ENCODE measurements around the gene ISYNA1.

The ISYNA1 gene

DNA sequence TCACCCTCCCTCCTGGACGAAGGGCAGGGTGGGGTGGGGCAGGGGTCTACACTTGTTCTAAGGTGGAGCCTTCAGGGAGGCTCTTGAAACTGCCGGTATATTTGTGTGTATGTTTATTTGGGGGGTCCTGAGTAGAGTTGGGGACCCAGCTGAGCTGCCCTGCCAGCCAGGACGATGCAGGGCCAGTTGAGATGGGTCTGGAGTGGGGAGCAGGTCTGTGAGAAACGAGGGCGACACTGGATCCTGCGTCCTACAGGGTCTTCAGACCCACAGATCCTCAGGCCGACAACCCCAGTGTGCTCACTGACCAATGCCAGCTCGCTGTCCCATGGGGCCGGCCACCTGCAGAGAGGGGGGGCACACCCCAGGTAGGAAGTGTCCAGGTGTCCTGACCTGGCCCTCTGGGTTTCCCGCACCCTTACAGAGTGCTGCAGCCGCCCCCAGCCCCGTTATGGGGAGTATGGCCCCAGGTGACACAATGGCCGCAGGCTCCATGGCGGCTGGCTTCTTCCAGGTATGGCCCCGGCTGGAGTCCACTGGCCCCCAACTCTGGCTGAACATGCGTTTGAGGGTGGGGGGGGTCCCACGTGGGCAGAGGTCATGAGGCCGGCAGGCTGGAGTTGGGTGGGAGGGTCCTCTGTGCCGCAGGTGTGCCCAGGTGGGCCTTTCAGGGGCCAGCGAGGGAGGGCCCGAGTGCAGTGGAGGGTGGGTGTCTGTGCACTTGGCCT is 7.4 kb downstream of the ISYNA1 start:
- DNase-seq = no peak

DNA sequence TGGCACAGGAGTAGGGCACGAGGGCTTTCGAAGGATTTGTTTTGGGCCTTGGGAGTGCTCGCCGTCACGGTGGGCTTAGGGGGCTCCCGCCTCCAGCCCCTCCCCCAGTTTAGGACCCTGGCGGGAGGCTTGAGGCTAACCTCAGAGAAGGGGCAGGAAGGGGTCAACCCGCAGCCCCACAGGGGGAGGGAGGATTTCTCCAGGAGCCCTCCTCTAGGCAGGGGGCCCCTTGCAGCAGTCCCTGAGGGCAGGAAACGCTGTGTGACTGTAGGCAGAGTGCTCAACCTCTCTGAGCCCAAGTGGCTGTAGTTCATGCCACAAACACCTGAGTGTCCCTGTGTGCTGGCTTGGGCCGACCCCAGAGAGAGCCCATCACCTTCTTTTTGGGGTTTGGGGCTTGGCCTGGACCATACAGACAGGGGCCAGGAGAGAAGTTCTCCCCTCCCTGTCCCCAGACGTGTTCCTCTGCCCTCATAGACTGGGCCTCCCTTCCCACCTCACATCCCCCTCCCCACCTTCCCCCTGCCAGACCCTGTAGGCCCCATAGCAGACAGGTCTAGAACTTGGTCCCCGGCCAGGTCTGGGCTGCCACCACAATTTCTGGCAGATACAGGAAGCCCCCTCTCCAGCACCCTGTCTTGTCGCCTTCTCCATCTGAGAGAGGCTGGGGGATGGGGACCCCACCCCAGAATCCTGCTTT is 8.1 kb downstream of the ISYNA1 start:
- no peak for DNase-seq

DNA sequence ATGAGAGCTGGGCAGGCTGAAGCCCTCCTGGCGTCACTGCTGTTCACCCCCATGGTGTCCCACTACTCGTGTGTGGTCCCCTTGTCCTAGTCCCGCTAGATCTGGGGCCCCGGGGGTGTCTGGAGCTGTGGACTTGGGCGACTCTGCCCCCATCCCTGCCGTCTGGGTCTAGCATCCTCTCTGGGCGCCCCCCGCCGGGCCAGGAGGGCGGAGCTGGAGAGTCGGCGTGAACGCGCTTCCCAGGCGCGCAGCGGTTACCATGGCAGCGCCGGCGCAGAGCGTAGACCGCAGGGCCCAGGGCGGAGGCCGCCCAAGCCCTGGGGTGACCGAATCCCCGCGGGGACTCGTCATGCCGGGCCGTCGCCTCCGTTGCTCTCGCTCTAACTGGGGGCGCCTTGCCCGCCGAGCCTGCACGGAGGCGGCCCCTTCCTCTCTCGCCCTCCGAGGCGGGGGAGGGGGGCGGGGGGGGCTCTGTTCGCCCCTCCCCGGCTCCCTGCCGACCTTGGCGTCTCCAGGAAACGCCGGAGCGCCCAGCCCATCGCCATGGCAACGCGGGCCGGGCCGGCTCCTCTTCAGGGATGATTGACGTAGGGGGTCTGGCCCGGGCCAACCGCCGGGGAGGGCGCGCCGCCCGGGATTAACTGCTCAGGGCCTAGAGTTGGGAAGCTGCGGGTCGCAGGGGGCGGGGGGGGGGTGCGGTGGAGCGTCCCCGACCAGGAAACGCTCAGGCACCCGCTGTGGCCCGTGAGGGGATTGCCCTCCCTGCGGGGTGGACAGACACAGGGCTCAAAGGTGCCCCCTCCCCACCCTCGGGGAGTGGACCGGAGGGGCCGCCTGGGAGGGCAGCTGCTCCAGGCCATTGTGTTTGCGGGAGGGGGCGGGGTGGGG is 8.9 kb downstream of the ISYNA1 start:
- peak; percentile 59 for DNase-seq

DNA sequence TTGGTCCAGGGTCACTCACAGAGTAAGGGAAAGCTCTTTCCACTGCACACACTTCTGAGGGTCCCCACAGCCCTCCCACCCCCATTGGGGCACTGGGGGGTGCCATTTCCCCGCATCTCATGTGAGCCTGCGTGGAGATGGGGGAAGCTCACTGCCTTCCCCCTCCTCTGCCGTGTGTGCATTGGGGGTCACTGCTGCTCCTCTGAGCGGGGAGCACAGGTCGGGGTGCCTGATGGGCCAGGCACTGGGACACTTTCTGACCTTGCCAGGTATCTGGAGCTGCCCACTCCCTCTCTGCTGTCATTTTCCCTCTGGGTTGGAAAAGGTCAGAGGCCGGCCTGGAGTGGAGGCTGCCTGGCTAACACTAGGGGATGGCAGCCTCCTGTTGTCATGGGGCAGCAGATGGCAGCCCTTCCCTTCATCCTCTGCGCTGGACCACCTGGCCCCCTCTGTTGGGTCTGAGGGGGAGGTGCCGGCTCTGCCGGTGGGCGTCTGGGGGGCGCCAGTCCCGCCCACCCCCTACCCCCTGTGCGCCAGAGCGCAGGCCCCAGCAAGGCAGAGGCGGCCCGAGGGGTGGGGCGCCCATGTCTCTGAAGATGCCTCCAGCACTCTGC is 9.7 kb downstream of the ISYNA1 start:
- DNase-seq = no peak

DNA sequence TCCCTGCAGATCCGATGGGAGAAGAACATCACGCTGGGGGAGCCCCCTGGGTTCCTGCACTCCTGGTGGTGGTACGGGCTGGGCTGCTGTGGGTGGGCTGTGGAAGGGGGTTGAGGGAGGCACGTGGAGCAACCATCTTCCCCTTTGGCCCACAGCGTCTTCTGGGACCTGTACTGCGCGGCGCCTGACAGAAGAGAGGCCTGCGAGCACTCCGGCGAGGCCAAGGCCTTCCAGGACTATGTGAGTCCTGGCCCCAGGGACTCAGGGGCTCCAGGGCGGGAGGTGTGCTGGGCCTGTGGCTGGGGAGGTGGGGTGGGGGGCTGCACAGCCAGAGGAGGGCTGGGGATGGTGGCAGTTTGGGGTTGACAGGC is 10.2 kb downstream of the ISYNA1 start:
- DNase-seq = no peak

DNA sequence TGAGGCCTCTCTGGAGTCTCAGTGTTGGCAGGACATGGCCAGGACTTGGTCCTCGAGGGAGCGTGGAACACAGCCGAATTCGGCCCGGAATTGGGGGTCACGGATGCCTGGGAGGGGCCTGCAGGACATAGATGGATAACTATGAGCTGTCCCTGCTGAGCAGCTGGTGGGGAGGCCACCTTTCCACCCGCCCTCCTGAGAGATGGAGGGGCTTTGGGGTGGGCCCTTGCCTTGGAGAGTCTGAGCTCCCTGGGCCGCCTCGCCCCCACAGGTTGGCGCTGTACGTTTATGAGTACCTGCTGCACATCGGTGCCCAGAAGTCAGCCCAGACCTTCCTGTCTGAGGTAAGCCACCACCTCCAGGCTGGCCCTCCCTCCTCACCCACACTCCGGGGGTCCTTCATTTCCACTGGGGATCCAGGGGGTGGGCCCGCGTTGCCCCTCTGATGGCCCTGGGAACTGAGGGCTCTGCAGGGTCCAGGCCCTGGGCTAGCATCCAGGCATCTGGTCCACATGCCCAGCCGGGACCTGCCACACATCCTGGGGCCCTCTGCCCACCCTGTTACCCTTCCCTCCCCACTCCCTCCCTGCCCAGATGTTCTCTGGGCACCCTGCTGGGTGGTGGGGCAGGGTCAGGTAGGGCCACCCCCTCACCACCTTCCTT is 10.7 kb downstream of the ISYNA1 start:
- no peak for DNase-seq

DNA sequence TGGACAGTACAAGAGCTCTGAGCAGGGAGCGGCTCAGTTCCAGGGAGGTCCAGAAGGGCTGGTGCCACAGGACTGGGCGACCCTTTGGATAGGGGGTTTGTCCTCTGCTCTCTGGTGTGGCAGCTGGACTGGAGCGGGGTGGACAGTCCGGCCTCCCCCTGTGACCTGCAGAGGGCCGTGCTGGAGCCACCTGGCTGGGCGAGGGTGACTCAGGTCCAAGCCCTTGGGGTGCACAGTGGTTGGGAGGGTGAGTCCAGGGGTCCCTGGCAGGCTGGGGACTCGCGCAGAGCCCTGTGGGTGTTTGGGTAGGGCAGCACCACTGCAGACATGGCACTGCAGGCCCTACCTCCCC is 11.5 kb downstream of the ISYNA1 start:
- DNase-seq = no peak

DNA sequence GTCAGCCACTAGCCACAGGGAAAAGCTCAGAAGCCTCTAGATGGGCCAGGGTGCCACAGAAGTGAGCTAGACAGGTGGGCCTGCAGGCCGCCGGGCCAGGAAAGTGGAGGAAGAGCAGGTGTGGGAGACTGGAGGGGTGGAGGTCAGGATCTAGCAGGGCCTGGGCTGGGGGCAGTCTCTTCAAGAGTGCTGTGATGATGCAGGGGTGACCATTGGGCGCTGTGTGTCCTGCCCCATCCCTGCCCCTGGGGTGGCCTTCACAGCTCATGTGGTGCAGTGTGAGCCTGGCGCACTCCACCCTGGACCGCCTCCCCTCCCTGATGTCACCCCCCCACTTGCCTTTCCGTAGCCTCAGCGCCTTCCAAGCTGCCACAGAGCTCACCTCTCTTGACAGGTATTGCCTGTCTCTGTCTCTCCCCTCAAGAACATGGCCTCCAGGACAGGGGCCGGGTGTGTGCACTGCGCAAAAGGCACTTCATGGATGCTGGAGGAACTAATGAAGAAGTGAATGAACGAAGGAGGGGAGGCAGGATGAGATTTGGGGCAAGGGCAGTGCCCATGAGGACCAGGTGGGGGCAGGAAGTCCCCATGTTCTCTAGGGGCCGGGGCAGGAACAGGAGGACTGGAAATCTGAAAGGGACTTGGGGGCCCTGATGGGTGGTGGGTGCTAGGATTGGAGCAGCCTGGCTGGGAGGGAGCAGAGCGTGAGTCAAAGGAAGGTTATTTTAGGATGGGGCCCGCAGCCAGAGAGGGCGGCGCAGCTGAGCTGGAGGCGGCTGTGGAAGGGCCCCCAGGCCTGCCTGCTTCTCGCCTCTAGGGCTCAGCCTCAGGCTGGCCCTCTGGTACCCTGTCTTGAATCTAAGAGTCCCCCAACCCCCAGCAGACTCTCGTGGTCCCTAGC is 12.2 kb downstream of the ISYNA1 start:
- no peak for DNase-seq

DNA sequence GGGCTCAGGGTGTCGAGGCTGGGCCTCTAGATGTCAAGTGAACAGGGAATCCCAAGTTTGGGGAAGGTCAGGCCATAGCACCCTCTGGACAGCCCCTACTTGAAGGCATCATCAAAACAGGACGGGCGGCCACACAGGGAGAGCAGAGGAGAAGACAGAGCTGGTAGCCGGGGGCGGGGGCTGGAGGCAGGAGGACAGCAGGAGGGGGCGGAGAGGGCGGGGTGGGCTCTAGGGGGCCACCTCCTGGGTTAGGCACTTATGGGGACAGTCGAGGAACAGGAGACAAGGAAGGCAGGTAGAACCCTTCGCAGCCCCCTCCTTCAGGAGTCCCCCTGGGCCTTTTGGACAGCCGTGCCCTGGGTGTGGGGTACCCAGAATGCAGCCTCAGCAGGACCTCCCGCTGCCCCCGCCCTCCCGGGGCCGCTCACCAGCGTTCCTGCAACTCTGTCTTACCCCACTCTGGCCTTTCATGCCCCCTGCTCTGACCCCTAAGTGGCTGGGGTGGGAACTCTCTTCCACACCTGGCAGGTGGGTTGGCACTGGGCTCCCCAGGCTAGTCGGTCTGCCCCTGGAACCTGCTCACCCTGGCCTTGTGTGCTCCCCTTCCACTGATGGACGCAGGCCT is 12.9 kb downstream of the ISYNA1 start:
- DNase-seq = no peak

DNA sequence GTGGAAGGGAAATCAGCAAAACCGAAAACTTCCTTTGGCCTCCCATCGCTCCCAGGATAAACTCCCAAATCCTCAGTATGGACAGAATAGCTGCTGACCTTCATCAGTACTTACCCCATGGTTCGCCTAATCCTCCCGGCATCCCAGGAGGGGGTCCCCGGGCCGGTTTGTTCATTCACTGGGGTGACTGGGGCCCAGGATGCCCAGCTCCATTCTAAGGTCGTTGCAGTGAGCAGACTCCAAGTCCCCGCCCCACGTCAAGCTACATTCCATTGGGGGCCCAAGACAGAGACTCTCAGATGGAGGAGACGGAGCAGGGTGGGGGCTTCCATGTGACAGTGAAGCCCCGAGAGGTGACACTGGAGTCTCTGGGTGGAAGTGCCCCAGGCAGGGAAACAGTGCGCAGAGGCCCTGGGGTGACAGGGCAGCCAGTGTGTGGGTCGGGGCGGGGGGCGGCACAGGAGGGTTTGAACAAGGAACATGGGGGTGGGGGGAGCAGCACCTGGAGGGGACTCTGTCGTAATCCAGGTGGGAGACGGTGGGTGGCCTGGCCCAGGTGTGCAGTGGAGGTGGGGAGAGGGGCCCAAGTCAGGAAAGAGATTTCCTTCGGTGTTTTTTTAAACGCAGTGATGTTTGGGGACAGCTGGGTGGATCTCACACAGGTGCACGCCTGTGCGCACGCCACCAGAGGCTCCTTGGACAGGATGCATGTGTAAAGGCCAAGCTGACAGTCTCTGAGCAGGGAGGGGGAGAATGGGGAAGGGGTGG is 13.6 kb downstream of the ISYNA1 start:
- no peak for DNase-seq

DNA sequence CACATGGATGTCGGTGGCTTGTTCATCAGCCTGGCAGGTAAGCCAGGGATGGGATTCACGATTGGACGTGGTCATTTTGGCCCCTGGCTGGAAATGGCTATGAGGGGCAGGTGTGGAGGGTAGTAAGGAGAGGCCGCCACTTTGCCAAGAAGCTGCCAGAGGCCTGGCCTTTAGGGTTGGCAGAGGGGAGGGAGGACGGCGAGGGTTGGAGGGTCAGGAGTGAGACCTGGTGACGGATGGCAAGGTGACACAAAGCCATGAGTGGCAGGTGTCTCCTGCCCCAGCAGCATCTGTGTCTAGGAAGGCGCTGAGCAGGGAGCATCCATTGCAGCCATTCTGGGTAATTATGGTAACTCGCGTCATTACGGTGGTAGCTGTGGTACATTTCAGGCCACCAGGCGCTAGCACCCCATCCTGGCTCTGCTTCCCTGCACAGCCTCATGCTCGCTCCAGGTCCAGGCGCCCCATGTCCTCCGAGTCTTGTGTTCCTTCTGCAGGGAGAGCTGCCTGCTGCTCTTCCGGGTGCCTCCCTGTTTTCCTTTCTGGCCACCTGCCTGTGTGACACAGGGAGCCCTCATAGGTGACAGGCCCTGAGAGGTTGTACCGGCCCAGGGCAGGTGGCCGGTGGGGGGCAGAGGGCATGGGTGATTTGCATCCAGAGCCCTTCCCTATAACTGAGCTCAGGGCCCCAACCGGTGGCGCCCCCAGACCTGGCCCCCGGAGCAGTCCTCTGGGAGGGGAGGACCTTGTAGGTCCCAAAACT is 14.5 kb downstream of the ISYNA1 start:
- no peak for DNase-seq

DNA sequence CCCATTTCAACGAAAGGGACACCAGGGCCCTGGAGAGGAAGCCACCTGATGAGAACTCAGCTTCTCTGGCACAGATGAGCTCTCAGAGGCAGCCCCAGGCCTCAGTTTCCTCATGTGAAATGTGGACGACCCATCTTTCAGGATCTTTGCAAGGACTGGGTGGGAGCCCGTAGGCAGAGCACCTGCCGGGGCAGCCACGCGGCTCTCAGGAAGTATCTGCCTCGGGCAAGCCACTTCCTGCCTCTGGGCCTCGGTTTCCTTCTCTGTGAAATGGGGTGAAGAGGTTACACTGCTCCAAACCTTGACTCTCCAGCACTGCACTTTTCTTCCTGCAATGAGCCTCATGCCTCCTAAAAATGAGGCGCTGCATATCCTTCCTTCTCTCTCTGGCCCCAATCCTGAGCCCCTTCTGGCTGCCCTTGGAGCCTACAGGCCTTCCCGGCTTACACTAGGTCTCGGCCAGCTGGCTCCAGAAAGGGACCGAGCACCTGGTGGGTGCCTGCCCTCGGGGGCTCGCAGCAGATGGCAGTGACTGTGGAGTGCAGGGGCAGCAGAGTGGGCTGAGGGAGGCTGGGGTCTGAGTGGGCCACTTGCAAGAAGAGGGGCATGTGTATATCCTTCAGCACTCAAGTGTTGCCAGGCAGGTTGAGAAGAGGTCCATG is 15.3 kb downstream of the ISYNA1 start:
- no peak for DNase-seq

DNA sequence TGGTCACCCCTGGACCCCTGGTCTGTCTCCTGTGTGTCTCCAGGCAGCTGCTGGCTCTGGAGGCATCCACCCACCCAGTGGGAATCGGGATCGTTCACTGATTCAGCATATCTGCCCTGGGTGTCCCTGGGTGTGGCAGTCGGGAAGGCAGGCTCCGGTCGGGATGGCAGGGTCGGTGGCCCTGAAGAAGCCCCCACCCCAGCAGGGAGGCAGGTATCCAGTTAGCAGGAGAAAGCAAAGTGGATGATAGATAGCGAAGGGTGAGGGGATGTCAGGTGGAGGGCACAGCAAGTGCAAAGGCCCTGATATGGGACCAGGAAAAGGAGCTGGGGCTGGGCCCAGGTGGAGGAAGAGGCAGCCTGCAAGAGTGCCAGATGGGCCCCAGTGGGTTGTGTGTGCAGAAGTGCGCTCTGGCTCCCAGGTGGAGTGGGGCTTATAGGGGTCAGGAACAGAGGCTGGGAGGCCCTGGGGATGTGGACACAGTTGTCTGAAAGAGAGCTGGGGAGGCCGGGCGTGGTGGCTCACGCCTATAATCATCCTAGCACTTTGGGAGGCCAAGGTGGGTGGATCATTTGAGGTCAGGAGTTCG is 16.5 kb downstream of the ISYNA1 start:
- no peak for DNase-seq

DNA sequence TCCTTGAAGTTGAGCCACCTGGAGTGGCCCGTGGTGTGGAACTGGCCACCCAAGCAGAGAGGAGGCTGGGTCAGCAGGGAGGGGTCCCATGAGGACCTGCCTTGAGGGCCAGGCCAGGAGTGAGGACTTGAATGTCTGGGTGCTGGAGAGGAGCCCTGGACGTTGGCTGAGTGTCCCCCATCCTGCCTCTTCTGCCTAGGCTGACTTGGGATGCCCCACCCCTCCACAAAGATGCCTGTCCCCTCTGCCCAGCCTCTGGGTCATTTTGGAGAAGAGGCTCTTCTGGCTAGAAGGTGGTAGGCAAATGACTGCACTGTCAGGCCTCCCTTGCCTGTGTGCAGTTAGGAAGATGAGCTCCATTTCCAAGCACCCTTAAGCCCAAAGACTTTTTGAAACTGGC is 17.0 kb downstream of the ISYNA1 start:
- no peak for DNase-seq

DNA sequence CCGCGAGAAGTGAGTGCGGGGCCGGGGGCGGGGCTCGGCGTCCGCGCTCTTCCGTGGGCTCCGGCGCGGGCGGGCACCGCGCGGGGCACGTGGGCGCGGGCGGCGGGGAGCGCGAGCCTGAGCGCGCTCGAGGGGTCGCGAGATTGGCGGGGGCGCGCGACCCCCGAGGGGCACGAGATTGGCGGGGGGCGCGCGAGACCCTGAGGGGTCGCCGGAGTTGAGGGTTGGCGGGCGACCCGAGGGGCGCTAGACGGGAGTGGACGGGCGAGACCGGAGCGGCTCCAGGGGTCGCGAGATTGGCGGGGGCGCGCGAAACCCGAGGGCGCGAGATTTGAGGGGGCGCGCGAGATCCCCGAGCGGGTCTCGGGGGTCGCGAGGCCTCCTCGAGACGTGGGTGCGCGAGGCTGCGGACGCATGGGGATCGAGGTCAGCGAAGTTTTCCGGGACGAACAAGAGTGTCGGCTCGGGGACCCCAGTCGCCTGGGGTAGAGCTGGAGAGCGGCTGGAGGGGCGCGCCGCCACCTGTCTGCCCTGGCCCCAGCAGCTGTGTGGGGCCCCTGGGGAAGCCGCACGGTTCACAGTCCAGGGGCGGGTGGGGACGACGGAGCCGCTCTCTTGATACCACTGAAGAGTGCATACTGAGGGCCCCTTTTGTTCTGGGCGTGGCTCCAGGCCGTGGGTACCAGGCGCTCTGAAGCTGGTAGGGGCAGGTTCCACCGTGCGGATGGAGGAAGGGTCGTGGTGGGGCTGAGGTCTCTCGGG is 18.1 kb downstream of the ISYNA1 start:
- no peak for DNase-seq

DNA sequence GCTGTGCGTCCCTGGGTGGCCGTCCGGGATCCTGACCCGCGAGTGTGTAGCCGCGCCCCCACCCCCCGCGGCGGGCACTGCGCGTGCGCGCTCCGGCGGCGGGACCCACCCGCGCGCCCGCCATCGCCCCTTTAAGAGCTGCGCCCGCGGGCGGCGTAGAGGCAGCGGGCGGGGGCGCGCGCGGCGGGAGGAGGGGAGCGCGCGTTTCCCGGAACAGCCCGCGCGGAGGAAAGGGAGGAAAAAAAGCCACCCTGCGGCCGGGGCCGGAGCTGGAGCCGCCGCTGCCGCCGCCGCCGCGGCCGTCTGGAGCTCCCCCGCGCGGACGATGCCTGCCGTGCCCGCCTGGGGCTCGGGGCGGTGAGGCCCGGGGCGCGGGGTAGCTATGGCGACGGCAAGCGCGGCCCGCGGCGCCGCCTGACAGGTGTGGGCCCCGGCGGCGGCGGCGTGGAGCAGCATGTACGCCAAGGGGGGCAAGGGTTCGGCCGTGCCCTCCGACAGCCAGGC is 18.7 kb downstream of the ISYNA1 start, which contains the start of gene SSBP4:
Gene SSBP4 (plus strand): TSS at position 204 of the 504 bp plus-strand sequence. CDS start 251 bp downstream, at position 455.
- peak; percentile 35 for DNase-seq

DNA sequence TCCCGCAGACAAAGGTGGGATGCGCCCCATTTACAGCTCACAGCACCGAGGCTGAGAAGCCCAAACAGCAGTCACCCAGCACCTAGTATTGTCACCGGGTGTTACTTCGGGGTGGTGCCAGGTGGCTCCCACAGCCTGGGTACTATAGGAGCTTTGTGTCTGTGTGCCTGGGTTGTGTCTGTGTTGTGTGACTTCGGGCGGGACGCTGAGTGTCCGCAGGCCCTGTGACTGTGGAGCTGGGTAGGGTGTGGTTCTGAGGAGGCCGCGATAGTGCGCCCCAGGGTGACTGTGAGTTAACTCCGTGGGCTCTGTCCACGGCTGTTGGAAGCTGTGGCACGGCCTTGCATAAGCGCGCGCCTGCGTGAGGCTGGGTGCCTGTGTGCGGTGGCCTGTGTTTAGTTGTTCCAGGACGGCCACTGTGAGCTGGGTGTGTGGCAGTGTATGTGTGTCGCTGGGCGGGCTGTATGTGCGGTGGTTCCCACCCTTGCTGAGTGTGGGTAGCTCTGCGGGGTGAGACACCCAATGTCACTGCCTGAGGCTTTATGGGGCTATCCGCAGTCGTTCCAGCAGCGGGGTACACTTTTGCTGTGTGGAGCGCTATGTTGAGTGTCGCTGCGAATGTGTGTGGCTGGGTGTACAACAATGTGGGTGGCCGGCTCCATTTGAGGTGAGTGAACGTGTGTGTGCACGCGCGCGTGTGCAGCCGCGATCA is 19.3 kb downstream of the ISYNA1 start:
- DNase-seq = no peak
